RWPE2 (cell line): Measurements from ENCODE around the gene ITGB6.

Experiments used
- ATAC-seq: fragments of 200-7000 bp; cut with Tn5 transposase; 3 replicates; pipeline ENCODE4 v1.9.1; 2021; ENCODE audit warnings: low read depth
- DNase-seq: peaks from one replicate; pipeline ENCODE4 v3.0.0-alpha.2; 2020; ENCODE audit warnings: low spot score
- H3K27ac ChIP-seq: fragments of 450-650 bp; 2 replicates; pipeline ENCODE4 v1.5.1; 2017; ENCODE audit warnings: mild to moderate bottlenecking; ENCODE audit not compliant: poor library complexity, severe bottlenecking
- H3K27me3 ChIP-seq: fragments of 250-450 bp; sonication (Bioruptor Pico); 2 replicates; pipeline ENCODE4 v1.5.1; 2021; ENCODE audit warnings: mild to moderate bottlenecking, moderate library complexity; ENCODE audit not compliant: insufficient read depth, poor library complexity, severe bottlenecking
- H3K36me3 ChIP-seq: fragments of 250-450 bp; sonication (Bioruptor Pico); 2 replicates; pipeline ENCODE4 v1.5.1; 2020; ENCODE audit warnings: low read depth, mild to moderate bottlenecking, moderate library complexity
- H3K4me1 ChIP-seq: fragments of 250-450 bp; sonication (Bioruptor Pico); 2 replicates; pipeline ENCODE4 v1.5.1; 2021; ENCODE audit warnings: mild to moderate bottlenecking, moderate library complexity; ENCODE audit not compliant: insufficient read depth, poor library complexity, severe bottlenecking
- H3K4me3 ChIP-seq: fragments of 250-450 bp; sonication (Bioruptor Pico); 2 replicates; pipeline ENCODE4 v1.5.1; 2021; ENCODE audit warnings: mild to moderate bottlenecking, moderate library complexity; ENCODE audit not compliant: severe bottlenecking
- H3K9me3 ChIP-seq: fragments of 250-450 bp; sonication (Bioruptor Pico); 2 replicates; pipeline ENCODE4 v1.5.1; 2021; ENCODE audit warnings: mild to moderate bottlenecking, moderate library complexity; ENCODE audit not compliant: severe bottlenecking
- CTCF ChIP-seq: fragments of 450-650 bp; IDR thresholded peaks from one replicate; pipeline ENCODE4 v1.5.1; 2017; ENCODE audit warnings: mild to moderate bottlenecking, moderate library complexity; ENCODE audit not compliant: poor library complexity, severe bottlenecking

The ITGB6 gene

GRCh38 chr2:160226367-160226766, 26.3 kb upstream of the ITGB6 start:
- no peak for TF ChIP-seq CTCF
- H3K27ac ChIP-seq = peak overlapping the region; percentile 100
- no peaks in the 10 kb centered on the region for H3K36me3 ChIP-seq
- DNase-seq = no peak
- H3K4me1 ChIP-seq = peaks cover 89% of the 10 kb centered on the region
- ATAC-seq = no peak
- H3K9me3 ChIP-seq = no peaks in the 10 kb centered on the region
- H3K27me3 ChIP-seq = no peaks in the 10 kb centered on the region
- H3K4me3 ChIP-seq = no peak overlapping the region

- Histone ChIP-seq H3K27me3 (no peaks in the 10 kb centered on the region), H3K4me3 (no peak overlapping the region), H3K27ac (peak overlapping the region; percentile 100), H3K36me3 (no peaks in the 10 kb centered on the region), H3K4me1 (peaks cover 96% of the 10 kb centered on the region), H3K9me3 (no peaks in the 10 kb centered on the region)
- no peak for ATAC-seq
- no peak for DNase-seq
- TF ChIP-seq CTCF = no peak
Observed at GRCh38 chr2:160225722-160226121, 25.6 kb upstream of the ITGB6 start.

GRCh38 chr2:160224507-160224906, 24.4 kb upstream of the ITGB6 start:
- no peaks in the 10 kb centered on the region for H3K9me3 ChIP-seq
- H3K36me3 ChIP-seq = no peaks in the 10 kb centered on the region
- peaks cover 94% of the 10 kb centered on the region for H3K4me1 ChIP-seq
- no peak for TF ChIP-seq CTCF
- no peaks in the 10 kb centered on the region for H3K27me3 ChIP-seq
- ATAC-seq = no peak
- DNase-seq = no peak
- H3K27ac ChIP-seq = peak overlapping the region; percentile 100
- no peak overlapping the region for H3K4me3 ChIP-seq

GRCh38 chr2:160224060-160224459, 24.0 kb upstream of the ITGB6 start:
- H3K4me1 ChIP-seq = peaks cover 93% of the 10 kb centered on the region
- H3K4me3 ChIP-seq = no peak overlapping the region
- ATAC-seq (peak; percentile 53), DNase-seq (no peak)
- no peaks in the 10 kb centered on the region for H3K36me3 ChIP-seq
- no peaks in the 10 kb centered on the region for H3K27me3 ChIP-seq
- TF ChIP-seq CTCF = no peak
- no peaks in the 10 kb centered on the region for H3K9me3 ChIP-seq
- peak overlapping the region; percentile 100 for H3K27ac ChIP-seq

GRCh38 chr2:160223560-160223959, 23.5 kb upstream of the ITGB6 start:
- ATAC-seq = no peak
- no peak overlapping the region for H3K4me3 ChIP-seq
- no peaks in the 10 kb centered on the region for H3K27me3 ChIP-seq
- H3K36me3 ChIP-seq = no peaks in the 10 kb centered on the region
- H3K27ac ChIP-seq = peak overlapping the region; percentile 100
- peaks cover 88% of the 10 kb centered on the region for H3K4me1 ChIP-seq
- no peak for TF ChIP-seq CTCF
- no peak for DNase-seq
- no peaks in the 10 kb centered on the region for H3K9me3 ChIP-seq
